Upper lobe of left lung (tissue), 4 donors: Measurements from ENCODE around the gene CRYGC.

Experiments
- CTCF ChIP-seq, 6 experiments: fragments of 450-650 bp in 4 of 6; fragments of 200-600 bp in 2 of 6; sonication (generic) in 2 of 6; IDR thresholded peaks; one replicate each; pipeline ENCODE4 v1.5.1; 2016 to 2019; ENCODE audit warnings: antibody characterized with exemption in 6 of 6
- EP300 ChIP-seq, 4 donors: sonication (generic); formaldehyde crosslinking; IDR thresholded peaks; one replicate each; pipeline ENCODE4 v1.5.1; 2017; ENCODE audit warnings: antibody characterized with exemption in 4 of 4, control low read depth in 2 of 4

GRCh38 chr2:208175840-208176153, 46.2 kb upstream of the CRYGC start:
- no peak for TF ChIP-seq EP300 (IDR thresholded peaks at IDR 0.05)
- no peak for TF ChIP-seq CTCF (IDR thresholded peaks at IDR 0.05)
